GM19239 (cell line): ENCODE measurements around the gene SCN3A.

Experiments used
- DNase-seq: peaks from one replicate; pipeline ENCODE4 v3.0.0; 2011; ENCODE audit warnings: low spot score; ENCODE audit not compliant: insufficient read length
- FAIRE-seq: peaks from 2 replicates; lab custom pipeline; 2011; peaks lifted over from hg19 to GRCh38; lab: Jason Lieb, UNC

SCN3A gene

DNA sequence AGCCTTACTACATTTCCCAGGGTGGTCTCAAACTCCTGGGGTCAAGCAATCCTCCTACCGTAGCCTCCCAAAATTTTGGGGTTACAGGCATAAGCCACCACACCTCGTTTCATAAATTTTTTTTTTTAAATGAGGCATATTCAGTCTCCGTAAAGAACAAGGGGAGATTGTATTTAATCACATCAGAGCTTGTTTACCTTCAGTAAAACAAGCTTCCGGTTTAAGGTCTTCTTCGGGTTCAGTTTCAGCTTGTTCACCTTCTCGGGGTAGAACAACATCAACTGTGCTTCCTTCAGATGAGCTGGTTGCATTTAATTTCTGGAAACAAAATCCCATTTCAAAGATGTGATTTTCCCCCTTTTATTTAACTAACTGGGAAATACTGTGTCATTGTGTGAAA, 88.6 kb downstream of the SCN3A start:
- FAIRE-seq: no peak
- DNase-seq: no peak

DNA sequence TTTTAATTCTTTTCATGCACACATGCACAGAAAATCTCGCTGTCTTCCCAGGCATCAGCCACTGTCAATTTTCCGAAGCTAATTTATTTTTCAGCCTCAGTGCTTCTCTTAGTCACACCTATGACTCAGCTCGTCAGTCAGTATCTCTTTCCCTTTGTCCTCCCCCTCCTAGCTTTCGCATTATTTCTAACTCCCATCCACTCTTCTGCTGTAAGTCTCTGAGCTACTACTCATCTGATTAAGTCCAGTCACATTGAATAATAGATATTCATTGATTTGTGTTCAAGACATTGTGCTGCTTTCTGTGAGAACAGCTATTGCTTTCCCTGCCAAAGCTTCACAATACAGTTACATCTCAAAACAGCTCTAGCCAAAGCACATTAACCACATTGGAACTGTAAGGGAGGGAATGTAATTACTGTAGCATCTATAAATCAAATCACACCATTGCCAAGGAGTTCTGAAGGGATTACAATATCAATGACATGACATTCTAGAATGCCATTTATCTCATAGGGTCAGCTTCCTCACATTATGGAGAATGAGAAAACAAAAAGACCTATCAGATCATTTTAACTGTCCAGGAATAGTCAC, 89.4 kb downstream of the SCN3A start:
- FAIRE-seq (no peak), DNase-seq (no peak)

DNA sequence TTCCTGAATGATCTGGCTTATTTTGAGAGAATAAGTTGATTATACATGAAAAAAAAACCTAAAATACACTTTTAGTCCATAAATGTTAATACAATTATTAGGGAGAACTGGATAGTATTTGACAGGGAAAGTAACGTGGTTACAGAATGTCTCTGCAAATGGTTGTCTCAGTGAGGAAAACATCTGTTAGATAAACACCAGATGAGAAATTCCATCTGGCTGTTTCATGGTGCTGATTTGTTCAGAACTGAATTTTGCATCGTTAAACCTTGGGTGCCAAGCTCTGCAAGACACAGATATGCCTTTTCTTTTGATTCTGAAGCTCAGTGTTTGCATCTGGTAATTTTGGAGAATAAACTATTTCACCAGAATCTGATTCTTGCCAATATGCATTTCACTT, 90.4 kb downstream of the SCN3A start:
- FAIRE-seq (no peak), DNase-seq (no peak)

DNA sequence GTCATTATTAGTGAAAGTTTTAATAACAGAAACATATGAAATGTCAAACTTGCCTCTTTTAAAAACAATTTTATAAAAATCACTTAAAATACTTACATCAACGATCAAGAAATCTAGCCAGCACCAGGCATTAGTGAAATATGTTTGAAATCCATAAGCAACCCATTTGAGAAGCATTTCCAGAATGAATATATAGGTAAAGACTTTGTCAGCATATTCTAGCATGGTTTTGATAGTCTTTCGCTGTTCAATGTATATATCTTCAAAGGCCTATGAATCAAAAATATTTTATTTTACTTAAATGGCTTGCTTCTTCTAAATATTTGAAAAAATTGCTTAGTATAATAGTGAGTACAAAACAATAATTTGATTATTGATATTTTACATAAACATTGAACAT, 91.1 kb downstream of the SCN3A start:
- no peak for DNase-seq
- no peak for FAIRE-seq

- no peak for DNase-seq
- FAIRE-seq: no peak
Observed at GRCh38 chr2:165112133-165112573, 91.7 kb downstream of the SCN3A start.

GRCh38 chr2:165110394-165110793, 93.5 kb downstream of the SCN3A start:
- FAIRE-seq (no peak), DNase-seq (no peak)

GRCh38 chr2:165109915-165110314, 93.9 kb downstream of the SCN3A start:
- FAIRE-seq (no peak), DNase-seq (no peak)

- no peak for DNase-seq
- FAIRE-seq: no peak
Observed at GRCh38 chr2:165105926-165106325, 97.9 kb downstream of the SCN3A start.

DNA sequence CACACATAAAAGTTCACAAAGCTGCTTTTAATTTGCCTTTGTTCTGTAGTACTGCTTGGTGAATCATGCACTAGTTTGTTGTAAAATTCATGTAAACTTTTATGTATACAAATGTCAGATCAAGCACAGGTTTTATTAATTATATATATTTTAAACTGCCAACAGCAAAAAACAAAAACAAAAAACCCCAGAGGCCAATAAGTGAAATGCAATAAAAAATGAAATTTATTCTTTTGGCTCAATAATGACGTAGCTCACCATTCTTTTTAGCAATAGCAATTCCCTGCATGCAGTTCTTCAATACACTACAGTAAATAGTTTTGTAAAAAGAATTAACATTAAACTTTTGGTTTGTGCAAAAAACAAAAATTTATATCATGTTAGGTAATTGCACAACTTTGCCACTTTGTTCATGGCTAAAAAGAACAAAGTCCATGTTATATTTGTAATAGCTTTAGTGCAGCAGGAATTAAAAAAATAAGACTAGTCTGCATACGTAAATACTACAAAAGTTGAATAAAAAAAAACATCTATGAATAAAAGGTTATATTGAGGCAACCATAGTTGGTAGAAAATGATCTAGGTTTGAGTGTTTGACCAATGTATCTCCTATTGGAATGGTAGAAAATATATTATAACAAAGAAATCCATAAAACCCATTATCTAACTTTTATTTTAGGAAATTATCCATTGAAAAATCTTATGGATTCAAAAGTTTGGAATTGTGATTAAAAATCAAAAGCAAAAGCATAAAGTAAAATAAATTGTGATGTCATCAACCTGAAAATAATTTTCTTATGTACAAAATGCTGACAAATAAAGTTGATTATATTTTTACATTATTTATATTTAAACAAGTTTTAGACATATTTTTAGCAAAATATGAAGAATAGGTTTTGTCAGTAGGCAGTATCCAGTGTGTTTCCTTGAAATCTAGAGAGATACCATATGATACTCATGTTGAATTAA, 115.6 kb downstream of the SCN3A start:
- DNase-seq (no peak), FAIRE-seq (no peak)

DNA sequence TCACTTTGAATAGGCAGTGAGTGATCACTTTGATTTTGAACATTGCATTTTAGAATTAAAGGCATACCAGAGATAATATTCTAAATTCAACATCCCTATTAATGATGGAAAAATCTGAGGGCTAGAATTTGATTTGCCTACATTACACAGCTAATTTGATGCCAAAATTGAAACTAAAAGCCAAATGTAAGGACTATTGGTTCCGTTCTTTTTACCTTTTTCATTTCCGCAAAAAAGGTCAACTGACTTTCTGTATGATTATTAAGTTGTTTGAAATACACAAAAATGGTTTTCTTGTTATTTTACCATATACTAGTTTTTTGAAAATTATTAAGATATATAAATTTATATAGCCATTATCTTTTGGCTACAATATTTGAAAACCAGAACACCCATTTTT, 117.5 kb downstream of the SCN3A start:
- FAIRE-seq (no peak), DNase-seq (no peak)

DNA sequence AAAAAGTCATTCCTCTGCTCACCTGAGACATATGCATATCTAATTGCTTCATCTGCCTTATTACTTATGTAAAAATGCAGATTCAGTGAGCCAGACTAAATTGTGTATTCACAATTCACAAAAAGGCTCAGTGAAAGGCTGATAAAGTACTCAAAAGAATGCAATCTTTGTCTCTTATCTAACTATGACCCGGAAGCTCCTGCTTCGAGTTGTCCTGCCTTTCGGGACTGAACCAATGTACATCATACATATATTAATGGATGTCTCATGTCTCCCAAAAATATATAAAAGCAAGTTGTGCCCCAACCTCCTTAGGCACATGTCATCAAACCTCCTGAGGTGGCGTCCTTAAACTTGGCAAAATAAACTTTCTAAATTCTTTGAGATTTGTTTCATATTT, 120.5 kb downstream of the SCN3A start:
- FAIRE-seq (no peak), DNase-seq (no peak)

- FAIRE-seq: no peak
- DNase-seq: no peak
Observed at GRCh38 chr2:165082479-165082878, 121.4 kb downstream of the SCN3A start.

DNA sequence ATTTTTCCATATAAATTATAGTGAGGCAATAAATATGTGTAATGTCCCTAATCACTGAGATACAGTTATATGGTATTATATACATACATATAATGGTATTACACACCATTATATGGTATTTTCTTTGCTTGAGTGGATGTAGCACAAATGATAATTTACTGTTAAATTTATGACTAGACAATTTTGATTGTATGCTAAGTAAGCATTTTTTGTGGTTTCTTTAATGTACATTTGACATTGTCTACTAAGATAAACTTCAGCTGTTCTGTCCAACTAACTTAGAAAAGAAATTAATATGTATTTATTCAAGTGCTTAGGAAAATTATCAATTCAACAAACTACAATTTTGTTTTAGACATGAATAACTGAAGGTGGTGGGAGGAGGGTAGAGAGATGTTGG, 122.6 kb downstream of the SCN3A start:
- FAIRE-seq (no peak), DNase-seq (no peak)

- no peak for FAIRE-seq
- DNase-seq: no peak
Observed at GRCh38 chr2:165079432-165079831, 124.4 kb downstream of the SCN3A start.

- DNase-seq (no peak), FAIRE-seq (no peak)
Observed at GRCh38 chr2:165078913-165079312, 124.9 kb downstream of the SCN3A start.

DNA sequence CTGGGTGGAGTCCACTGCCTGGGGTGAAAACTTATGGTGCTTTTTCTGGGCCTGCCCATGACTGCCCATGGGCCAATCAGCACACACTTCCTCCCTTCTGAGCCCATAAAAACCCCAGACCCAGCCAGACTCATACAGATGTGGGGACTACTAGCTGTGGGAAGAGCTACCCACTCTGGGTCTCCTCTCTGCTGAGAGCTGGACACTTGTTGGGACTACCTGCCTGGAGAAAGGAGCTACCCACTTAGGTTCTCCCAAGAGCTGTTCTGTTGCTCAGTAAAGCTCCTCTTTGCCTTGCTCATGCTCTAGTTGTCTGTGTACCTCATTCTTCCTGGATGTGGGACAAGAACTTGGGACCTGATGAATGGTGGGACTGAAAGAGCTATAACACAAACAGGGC, 129.0 kb downstream of the SCN3A start:
- DNase-seq: no peak
- FAIRE-seq: no peak

DNA sequence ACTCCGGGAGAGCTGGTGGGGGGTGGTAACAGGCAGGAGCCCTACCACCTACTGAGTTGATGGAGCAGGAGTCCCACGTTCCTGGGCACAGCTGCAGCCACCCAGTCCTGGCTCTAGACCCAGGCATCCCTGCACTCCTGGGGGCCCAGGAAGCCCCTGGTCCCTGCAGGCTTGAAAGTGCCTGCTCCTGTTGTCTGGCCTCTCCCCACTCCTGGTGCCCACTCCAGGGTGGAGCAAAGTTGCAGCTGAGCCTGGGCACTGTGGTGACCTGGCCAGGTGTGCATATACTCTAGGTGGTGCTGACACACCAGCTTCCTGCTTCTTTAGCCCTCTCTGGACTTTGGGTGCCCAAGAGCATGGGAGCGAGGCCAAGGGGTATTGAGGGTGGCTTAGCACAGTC, 129.5 kb downstream of the SCN3A start:
- FAIRE-seq (no peak), DNase-seq (no peak)

DNA sequence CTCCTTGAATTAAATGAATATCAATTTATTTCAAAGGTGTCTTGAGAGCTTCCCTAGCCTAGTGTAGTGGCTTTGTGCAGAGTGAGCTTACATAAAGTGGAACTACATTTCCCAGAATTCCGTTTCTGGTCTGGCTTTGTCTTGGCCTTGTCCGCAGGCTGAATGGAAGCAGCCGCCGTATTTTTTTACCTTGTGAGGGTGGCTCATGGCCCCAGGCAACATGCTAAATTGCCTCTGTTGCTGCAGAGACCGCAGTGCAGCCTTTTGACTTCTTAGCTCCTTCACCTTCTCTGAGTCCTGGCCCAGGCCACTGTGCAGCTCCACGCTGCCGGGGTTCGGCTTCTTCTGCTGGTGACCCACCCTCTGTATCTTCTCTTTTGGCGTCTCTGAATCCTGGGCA, 133.8 kb downstream of the SCN3A start:
- FAIRE-seq (no peak), DNase-seq (no peak)

GRCh38 chr2:165069151-165069550, 134.7 kb downstream of the SCN3A start:
- DNase-seq (no peak), FAIRE-seq (no peak)

DNA sequence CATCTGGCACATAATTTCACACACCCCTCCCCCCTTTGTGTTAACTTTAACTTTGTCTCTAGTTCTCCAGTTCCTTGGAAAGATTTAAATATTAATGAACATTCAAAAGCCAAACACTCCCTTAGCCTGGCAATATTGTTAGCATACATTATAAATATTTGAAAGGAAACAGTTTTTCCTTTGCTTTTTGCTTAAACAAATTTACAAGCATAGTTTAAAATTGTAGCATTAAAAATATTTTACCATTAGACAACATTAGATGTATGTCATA, 135.4 kb downstream of the SCN3A start:
- DNase-seq: no peak
- FAIRE-seq: no peak

DNA sequence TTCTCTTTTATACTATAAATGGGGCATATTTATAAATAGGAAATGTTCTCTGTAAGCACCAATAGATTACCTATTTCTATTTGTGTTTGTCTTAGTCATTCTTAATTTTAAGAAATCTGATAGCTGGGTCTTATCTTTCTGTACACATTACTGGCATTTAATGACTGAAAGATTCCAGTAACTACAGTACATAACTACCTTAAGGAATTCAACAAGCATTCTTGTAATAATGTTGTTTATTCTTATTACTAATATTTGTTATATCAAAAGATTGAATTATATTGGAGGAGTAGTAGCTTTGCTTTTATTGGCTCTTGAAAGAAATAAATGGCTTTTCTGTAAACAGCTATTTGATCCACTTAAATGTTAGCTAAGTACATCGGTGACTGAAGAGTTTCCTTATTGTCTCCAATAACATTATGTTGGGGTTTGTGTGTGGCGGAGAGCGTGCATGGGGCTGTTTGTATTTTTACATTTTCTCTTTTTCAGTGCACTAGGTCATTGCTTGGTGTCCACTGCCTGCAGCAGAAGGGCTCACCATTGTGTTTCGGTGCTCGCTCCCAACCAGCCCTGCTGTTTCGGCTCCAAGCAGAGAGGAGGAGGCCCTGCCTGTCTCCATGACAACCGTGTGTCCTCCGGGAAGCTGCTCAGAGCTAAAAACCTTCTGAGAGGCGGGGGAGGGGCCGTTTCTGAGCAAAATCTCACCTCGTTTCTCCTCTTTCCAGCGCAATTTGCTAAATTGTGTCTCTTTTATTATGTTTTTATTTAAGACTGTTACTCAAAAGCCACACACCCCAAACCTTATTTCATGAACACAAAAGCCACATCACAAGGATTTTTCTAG, 136.0 kb downstream of the SCN3A start:
- FAIRE-seq: no peak
- DNase-seq: no peak
